Activated T-cell treated with anti-CD3 and anti-CD28 coated beads for 48 hours (primary cell): ENCODE results near the gene CCDC80.

ENCODE experiments used
- DNase-seq: peaks from one replicate; pipeline ENCODE4 v3.0.0-alpha.2; 2020; ENCODE audit warnings: low read depth

Gene CCDC80

GRCh38 chr3:112632596-112632995 is 8.3 kb downstream of the CCDC80 start:
- DNase-seq: no peak

- no peak for DNase-seq
Observed at GRCh38 chr3:112631257-112631656, 9.7 kb downstream of the CCDC80 start.

- no peak for DNase-seq
Observed at GRCh38 chr3:112629425-112629824, 11.5 kb downstream of the CCDC80 start.

- no peak for DNase-seq
Observed at GRCh38 chr3:112627919-112628466, 12.9 kb downstream of the CCDC80 start.

- DNase-seq: no peak
Observed at GRCh38 chr3:112627419-112627818, 13.5 kb downstream of the CCDC80 start.

GRCh38 chr3:112623717-112624116 is 17.2 kb downstream of the CCDC80 start:
- DNase-seq: no peak

GRCh38 chr3:112623213-112623612 is 17.7 kb downstream of the CCDC80 start:
- DNase-seq: no peak

GRCh38 chr3:112619295-112619694 is 21.6 kb downstream of the CCDC80 start:
- no peak for DNase-seq

- DNase-seq: no peak
Observed at GRCh38 chr3:112617285-112617684, 23.7 kb downstream of the CCDC80 start.

GRCh38 chr3:112615989-112616731 is 24.8 kb downstream of the CCDC80 start:
- no peak for DNase-seq

GRCh38 chr3:112611752-112612515 is 29.0 kb downstream of the CCDC80 start:
- DNase-seq: no peak

- no peak for DNase-seq
Observed at GRCh38 chr3:112610121-112610520, 30.8 kb downstream of the CCDC80 start.

- no peak for DNase-seq
Observed at GRCh38 chr3:112607863-112608262, 33.1 kb downstream of the CCDC80 start.

GRCh38 chr3:112606098-112606497 is 34.8 kb downstream of the CCDC80 start:
- no peak for DNase-seq

GRCh38 chr3:112605285-112605684 is 35.7 kb downstream of the CCDC80 start:
- DNase-seq: no peak

- DNase-seq: no peak
Observed at GRCh38 chr3:112604536-112604935, 36.4 kb downstream of the CCDC80 start.

- DNase-seq: no peak
Observed at GRCh38 chr3:112602217-112602838, 38.6 kb downstream of the CCDC80 start.

GRCh38 chr3:112598731-112599130 is 42.2 kb downstream of the CCDC80 start:
- DNase-seq: no peak

GRCh38 chr3:112597945-112598344 is 43.0 kb downstream of the CCDC80 start:
- DNase-seq: no peak

- DNase-seq: no peak
Observed at GRCh38 chr3:112594856-112595255, 46.1 kb downstream of the CCDC80 start.

GRCh38 chr3:112593258-112593657 is 47.7 kb downstream of the CCDC80 start:
- DNase-seq: no peak

GRCh38 chr3:112587336-112587735 is 53.6 kb downstream of the CCDC80 start:
- no peak for DNase-seq

GRCh38 chr3:112585782-112586181 is 55.2 kb downstream of the CCDC80 start:
- DNase-seq: no peak
